Measurements from ENCODE around the gene IL26.

Gene IL26

GRCh38 chr12:68156636-68157035 lies 69.0 kb downstream of the IL26 start:
- DNase-seq (ENCODE audit: low read depth in 2 of 2) = no peak

- DNase-seq (ENCODE audit: low read depth in 2 of 2) = no peak
These were observed 70.8 kb downstream of the IL26 start for GRCh38 chr12:68154779-68155178.

Data from stimulated activated CD8-positive, alpha-beta memory T cell treated with anti-CD3 and anti-CD28 coated beads, Interleukin-2, amount 100 ng/mL, for 1 hour (primary cell).